ENCODE measurements around the gene ZFP69B.
"Not testable (repeated sequence)": the region's sequence is repeated elsewhere in the genome, so short reads cannot be mapped to it uniquely, and the experiment has no call there.

Gene ZFP69B

DNA sequence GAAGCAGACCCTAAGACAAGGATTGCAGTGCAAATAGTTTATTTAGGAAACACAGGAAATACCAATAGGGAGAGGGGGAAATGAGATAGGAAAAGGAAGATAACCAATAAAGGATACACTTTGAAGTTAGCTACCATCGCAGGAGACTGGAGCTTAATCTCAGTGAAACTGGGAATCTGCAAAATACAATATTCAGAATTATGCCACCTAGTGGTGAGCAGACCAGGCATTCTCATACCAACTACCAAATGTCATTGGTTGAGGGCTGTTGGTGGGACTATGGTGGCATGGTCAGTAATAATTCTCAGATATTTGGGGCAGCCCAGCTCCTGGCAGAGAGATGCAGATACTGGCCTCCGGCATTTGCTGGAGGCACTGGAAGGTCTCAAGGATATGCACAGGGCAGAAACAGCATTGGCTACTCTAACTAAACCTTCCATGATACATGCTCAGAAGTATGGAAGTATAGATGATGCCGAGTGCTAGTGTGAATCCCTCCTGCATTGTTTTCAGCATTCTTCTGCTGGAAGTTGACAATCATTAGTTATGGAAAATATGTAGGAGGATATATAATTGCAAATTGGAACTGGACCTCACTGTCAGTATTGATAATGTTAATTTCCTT is 11.8 kb upstream of the ZFP69B start:
- no peak for DNase-seq

DNA sequence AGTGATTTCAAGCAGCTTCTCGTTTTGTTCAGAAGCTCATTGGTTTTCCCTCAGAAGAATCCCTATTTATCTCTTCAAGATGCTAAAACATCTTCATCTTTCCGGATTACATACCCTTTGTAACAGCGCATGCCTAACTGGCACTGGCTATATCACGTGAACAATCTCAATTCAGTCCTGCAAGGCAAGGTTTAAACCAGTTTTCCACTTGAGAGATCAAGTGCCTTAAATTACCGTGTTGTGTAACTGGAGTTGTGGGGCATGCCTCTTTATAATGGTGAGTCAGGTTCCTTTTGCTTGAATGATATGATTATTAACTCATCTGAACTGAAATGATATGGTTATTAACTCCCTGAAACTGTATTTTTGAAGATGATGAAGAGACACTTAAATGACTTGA is 11.0 kb upstream of the ZFP69B start:
- DNase-seq = no peak

DNA sequence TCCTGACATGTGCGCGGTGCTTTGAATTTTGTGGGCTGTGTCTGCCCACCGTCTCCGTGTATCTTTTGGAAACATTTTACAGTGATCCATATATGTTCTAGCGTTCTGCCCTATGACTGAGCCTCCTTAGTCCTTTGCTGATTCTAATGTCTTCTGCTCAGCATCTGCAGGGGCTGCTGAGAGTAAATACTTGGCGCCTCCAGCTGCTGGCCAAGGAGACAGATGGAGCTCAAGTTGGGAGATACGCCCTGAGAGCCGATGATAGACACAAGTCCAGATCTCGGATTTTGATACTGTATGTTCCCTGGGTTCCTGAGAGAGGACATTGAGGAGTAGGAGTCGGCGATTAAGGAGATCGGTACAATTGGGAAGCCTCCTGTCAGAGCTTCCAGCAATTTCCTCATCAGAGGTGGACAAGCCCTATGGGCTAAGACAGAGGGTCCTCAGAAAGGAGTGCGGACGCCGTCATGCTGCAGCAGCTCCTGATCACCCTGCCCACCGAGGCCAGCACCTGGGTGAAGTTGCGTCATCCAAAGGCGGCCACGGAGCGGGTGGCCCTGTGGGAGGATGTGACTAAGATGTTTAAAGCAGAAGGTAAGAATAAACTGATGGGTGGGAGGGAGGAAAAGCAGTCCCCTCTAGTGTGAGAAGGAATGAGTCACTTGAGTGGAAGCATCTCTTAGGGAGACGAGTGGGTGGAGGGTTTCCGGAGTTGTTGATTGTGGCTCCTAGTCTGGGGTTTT is 390 bp downstream of the ZFP69B start:
- DNase-seq = peak; percentile 89

DNA sequence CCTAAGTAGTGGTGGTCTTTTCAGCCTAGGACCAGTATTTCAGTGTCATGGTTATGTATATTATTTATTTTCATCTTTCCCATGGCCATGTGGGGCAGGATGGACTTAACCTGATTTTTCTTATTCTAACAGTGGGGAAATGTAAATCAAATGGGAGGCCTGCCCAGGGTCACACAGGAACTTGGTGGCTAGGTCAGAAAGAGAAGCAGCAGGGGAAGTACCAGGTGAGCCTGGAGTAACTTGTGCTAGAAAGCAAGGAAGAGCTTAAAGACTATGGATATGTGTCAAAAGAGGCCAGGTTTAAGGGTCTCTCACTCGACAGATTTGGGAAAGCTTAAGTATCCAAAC is 936 bp downstream of the ZFP69B start:
- no peak for DNase-seq

DNA sequence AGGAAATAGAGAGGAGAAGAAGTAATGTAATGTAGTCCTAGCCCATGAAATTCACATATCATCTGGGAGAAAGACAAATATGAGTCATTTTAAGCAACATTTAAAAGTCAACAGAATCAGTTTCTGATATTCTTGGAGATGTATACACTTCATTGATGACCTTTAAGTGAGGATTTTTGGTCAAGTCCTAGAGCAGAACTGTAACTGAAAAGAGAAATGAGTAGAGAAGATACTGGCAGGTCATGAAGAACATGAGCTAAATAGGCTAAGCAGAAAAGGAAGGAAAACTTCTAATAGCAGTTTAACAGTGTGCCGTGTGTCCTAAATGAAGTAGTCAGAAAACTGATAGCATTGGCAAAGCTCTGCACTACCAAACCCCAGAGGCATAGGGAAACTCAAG is 4.6 kb downstream of the ZFP69B start:
- no peak for DNase-seq

DNA sequence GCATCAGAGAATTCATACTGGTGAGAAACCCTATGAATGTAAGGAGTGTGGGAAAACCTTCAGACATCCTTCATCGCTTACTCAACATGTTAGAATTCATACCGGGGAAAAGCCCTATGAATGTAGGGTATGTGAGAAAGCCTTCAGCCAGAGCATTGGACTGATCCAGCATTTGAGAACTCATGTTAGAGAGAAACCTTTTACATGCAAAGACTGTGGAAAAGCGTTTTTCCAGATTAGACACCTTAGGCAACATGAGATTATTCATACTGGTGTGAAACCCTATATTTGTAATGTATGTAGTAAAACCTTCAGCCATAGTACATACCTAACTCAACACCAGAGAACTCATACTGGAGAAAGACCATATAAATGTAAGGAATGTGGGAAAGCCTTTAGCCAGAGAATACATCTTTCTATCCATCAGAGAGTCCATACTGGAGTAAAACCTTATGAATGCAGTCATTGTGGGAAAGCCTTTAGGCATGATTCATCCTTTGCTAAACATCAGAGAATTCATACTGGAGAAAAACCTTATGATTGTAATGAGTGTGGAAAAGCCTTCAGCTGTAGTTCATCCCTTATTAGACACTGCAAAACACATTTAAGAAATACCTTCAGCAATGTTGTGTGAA is 12.8 kb downstream of the ZFP69B start:
- DNase-seq = no peak

DNA sequence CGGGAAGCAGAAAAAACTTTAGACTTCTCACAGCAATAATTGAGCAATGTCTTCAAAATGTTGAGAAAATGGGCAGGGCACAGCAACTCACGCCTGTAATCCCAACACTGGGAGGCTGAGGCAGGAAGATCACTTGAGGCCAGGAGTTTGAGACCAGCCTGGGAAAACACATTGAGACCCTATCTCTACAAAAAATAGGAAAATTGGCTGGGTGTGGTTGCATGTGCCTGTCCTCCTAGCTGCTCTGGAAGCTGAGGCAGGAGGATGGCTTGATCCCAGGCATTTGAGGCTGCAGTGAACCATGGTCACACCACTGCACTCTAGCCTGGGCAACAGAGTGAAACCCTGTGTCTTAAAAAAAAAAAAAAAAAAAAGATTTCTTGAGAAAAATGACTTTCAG is 19.1 kb downstream of the ZFP69B start:
- DNase-seq = no peak

DNA sequence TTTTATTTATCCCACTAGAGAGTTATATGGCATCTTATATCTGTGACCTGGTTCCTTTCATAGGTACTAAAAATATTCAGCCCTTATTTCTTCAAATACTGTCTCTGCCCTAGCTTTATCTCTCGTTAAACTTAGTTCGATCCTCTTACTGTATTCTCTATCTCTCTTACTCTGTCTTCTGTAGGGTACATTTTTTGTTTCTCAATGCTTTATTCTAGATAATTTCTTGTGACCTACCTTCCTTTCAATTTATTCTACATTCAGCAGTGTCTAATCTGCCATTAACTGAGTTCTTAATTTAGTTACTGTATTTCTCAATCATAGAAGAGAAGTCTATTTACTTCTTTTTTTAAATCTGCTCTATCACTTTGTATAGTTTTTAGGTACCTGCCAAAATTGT is 25.0 kb downstream of the ZFP69B start:
- DNase-seq = no peak

DNA sequence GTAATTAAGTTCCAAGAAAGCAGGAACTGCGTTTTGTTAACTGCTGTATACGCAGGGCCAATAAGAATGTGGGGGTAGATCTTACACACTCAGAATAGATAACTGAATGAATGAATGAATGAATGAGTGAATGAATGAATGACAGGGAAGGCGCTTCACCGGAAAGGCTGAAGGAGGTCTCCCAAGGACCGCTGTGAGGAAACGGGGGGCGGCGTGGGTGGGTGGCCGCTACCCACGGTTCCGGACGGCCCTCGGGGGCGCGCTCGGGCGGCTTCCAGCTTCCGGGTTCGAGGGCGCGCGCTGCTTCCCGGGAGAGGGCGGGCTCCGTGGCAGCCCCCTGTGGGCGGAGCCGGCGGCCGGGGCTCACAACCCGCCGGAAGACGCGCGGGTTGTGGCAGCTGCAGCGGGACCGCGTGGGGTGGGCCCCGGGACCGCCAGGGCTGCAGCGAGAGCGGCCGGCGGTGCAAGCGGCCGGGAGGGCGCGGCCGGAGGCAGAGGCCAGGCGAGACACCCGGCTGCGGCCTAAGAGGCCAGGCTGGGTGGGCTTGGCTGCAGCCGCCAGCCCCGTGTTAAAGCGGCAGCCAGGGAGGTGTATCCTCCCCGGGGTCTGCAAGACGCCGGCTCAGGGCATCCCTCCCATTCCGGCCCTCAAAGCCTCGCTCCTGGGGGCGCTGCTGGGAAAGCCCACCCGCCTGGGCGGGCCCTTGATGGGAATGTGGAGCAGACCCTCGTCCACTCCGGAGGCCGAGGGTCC is 26.8 kb downstream of the ZFP69B start, which contains the start of gene ZFP69:
TSS of gene ZFP69 (plus strand) at position 367 of the 754 bp plus-strand sequence. CDS start 2,072 bp downstream, outside the sequence.
- peak; percentile 75 for DNase-seq

DNA sequence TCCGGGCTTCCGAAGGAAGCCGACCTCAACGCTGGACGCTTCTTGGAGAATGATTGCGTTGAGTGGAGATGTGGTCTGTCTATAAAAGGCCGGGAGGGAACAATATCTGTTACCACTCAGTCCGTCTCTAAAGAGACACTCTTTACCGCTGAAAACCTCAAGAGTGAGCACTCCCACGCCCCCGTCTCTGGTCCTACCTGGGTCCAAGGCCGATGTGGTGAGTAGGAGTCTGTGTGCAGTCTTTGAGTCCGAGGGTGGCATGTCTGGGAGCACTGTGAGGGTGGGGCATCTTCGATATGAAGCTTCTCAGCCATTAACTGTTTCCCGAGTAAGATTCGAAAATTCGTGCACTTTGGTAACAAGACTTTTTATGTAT is 27.4 kb downstream of the ZFP69B start:
- peak; percentile 37 for DNase-seq

DNA sequence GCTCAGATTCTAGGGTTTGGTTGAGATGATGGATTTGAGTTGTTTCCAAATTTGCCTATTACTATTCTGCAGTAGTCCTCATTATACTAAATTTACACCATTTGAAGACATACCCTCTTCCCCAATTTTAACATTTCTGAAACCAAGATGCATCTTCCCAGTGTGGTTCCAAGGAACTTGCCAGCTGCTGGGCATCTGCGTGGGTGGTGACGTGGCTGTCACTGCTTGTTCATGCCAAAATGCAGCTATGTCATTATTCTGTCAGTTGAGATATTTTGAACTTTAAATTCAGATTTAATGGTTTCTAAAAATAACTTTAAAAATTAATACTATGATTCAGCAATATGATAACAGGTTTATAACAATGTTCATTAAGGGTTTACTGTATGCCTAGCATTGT is 28.0 kb downstream of the ZFP69B start:
- peak; percentile 3 for DNase-seq

DNA sequence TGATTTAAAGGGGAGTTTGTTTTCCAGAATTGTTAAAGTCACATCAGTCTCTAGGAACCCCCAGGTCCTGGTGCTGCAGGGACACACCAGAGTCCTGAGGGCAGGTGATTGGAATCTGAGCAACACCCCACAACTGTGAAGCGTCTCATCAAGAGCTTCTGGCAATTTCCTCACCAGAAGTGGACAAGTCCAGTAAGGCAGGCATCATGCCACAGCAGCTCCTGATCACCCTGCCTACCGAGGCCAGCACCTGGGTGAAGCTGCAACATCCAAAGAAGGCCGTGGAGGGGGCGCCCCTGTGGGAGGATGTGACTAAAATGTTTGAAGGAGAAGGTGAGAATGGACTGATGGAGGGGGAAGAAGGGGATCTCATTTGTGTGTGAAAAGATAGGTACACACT is 28.9 kb downstream of the ZFP69B start:
- peak; percentile 13 for DNase-seq

DNA sequence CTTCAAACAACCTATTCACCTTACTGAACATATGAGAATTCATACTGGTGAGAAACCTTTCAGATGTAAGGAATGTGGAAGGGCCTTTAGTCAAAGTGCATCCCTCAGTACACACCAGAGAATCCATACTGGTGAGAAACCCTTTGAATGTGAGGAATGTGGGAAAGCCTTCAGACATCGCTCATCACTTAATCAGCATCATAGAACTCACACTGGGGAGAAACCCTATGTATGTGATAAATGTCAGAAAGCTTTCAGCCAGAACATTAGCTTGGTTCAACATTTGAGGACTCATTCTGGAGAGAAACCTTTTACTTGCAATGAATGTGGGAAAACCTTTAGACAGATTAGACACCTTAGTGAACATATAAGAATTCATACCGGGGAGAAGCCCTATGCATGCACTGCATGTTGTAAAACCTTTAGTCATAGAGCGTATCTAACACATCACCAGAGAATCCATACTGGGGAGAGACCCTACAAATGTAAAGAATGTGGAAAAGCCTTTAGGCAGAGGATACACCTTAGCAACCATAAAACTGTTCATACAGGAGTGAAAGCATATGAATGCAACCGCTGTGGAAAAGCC is 45.1 kb downstream of the ZFP69B start:
- no peak for DNase-seq

DNA sequence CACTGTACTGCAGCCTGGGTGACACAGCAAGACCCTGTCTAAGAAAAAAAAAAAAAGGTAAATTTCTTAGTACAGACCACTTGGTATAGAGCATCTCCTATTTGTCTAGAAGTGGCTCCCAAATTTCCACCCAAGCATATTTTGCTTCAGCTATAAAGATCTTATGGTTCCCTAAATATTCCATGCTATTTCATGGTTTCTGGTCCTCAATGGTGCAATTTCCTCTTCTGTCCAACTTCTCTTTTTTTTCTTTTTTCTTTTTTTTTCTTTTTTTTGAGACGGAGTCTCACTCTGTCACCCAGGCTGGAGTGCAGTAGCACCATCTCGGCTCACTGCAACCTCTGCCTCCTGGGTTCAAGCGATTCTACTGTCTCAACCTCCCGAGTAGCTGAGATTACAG is 52.4 kb downstream of the ZFP69B start:
- not testable (repeated sequence) for DNase-seq

DNA sequence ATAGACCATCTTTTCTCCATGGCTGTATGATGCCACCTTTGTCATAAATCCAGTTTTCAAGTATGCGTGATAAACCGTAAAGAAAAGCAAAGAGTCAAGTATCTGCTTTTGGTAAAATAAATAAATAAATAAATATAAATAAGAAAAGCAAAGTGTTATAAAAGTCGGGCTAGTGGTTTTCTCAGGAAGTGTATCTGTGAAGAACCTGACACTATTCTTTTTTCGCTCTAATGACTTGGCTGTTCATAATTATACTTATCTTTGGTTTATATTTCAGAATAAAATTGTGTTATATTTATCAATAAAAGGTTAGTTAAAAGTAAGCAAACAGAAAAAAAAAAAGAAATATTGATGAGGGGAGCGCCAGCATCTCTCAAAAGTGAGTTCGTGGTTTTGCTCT is 57.7 kb downstream of the ZFP69B start:
- DNase-seq = no peak

DNA sequence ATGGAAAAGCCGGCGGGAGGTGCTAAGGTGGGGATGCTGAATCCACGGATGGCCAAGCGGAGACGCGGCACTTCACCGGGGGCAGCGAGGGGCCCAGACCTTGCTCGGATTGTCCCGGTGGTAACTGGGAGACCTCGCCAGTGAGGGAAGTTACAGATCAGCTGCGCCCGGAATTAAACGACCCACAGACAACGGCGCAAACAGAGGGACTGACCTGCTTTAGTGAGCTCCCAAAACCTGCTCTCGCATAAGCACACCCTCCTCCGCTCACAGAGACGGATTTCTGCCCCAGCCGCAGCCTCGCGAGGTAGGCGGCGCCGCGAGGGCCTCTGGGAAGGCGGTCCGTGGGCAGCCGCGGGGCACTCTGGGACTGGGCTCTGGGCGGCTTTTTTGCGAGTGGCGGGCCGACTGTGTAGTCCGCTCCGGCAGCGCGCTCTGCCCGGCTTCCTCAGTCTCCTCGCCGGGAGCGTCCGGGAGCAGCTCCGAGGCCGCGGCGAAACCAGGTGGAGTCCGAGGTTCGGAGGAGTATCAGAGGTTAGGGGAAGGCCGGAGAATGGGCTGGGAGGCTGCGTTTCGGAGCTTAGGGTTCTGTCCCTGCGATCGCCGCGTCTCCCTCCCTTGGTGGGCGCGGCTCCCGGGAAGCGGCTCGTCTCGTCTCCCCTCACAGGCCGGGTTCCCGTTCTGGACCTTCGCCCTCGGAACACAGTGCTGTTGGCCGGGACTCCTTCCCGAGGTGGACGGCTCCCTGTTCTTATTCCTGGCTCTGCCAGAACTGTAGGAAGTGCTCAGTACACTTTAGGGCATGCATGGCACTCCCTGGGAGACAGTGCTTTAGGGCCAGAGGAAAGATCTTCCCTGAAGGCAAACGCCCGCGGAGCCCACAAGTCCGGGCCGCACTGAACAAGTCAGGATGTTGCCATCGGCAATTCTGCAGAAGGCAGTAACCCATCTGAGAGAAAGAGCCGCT is 58.4 kb downstream of the ZFP69B start, which contains the start of gene EXO5:
TSS of gene EXO5 (plus strand) at position 393 of the 967 bp plus-strand sequence. CDS start 5,778 bp downstream, outside the sequence.
- DNase-seq = peak; percentile 92
